ENCODE data around the gene GIMAP4.

GRCh38 chr7:150569245-150569955 lies 2.2 kb downstream of the GIMAP4 start:
- TF ChIP-seq, protein P1, sequence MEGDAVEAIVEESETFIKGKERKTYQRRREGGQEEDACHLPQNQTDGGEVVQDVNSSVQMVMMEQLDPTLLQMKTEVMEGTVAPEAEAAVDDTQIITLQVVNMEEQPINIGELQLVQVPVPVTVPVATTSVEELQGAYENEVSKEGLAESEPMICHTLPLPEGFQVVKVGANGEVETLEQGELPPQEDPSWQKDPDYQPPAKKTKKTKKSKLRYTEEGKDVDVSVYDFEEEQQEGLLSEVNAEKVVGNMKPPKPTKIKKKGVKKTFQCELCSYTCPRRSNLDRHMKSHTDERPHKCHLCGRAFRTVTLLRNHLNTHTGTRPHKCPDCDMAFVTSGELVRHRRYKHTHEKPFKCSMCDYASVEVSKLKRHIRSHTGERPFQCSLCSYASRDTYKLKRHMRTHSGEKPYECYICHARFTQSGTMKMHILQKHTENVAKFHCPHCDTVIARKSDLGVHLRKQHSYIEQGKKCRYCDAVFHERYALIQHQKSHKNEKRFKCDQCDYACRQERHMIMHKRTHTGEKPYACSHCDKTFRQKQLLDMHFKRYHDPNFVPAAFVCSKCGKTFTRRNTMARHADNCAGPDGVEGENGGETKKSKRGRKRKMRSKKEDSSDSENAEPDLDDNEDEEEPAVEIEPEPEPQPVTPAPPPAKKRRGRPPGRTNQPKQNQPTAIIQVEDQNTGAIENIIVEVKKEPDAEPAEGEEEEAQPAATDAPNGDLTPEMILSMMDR (IDR thresholded peaks at IDR 0.05): no peak
- no peak for TF ChIP-seq POLR2A (IDR thresholded peaks at IDR 0.05)
